ENCODE data around the gene PTGIS. TPM values are rescaled to one million over a fixed set of nuclear protein-coding genes. Genes with fewer than 3 reads are reported as not detected.

The PTGIS gene
- total RNA-seq, 1 donor from 2014 or later: not detected

- Mint-ChIP-seq H3K9me3 (peaks cover 1% of the 10 kb centered on the region), H3K4me3 (no peak overlapping the region), H3K27me3 (no peaks in the 10 kb centered on the region), H3K36me3 (ENCODE audit: low read depth) (no peaks in the 10 kb centered on the region), H3K27ac (no peak overlapping the region), H3K4me1 (peaks cover 12% of the 10 kb centered on the region)
- DNase-seq (no peak), ATAC-seq (ENCODE audit: low read depth) (no peak)
- POLR2A ChIA-PET: no interaction called here
- CTCF ChIA-PET: no interaction called here
- intact Hi-C loops (cut with micrococcal nuclease): no loop called here
- TF ChIP-seq CTCF (IDR thresholded peaks at IDR 0.05): no peak
Measured at GRCh38 chr20:49594931-49595315, 27.0 kb upstream of the PTGIS start.

- Mint-ChIP-seq H3K4me3 (no peak overlapping the region), H3K27ac (no peak overlapping the region), H3K36me3 (ENCODE audit: low read depth) (no peaks in the 10 kb centered on the region), H3K4me1 (peaks cover 12% of the 10 kb centered on the region), H3K27me3 (peaks cover 3% of the 10 kb centered on the region), H3K9me3 (peaks cover 5% of the 10 kb centered on the region)
- DNase-seq (no peak), ATAC-seq (ENCODE audit: low read depth) (no peak)
- ChIA-PET CTCF (no interaction called here), POLR2A (no interaction called here)
- TF ChIP-seq CTCF (IDR thresholded peaks at IDR 0.05): no peak
- intact Hi-C loops (cut with micrococcal nuclease): no loop called here
Measured at GRCh38 chr20:49594143-49594930, 26.4 kb upstream of the PTGIS start.

- Mint-ChIP-seq H3K9me3 (peaks cover 5% of the 10 kb centered on the region), H3K4me1 (peaks cover 12% of the 10 kb centered on the region), H3K27ac (no peak overlapping the region), H3K27me3 (peaks cover 3% of the 10 kb centered on the region), H3K36me3 (ENCODE audit: low read depth) (no peaks in the 10 kb centered on the region), H3K4me3 (no peak overlapping the region)
- ATAC-seq (ENCODE audit: low read depth): no peak
- intact Hi-C loops (cut with micrococcal nuclease): no loop called here
- no peak for TF ChIP-seq CTCF (IDR thresholded peaks at IDR 0.05)
- CTCF ChIA-PET: no interaction called here
- no peak for DNase-seq
- POLR2A ChIA-PET: no interaction called here
Measured at GRCh38 chr20:49593466-49594142, 25.7 kb upstream of the PTGIS start.

- TF ChIP-seq CTCF (IDR thresholded peaks at IDR 0.05): no peak
- Mint-ChIP-seq H3K9me3 (peaks cover 5% of the 10 kb centered on the region), H3K27ac (no peak overlapping the region), H3K4me1 (peaks cover 7% of the 10 kb centered on the region), H3K27me3 (peaks cover 3% of the 10 kb centered on the region), H3K36me3 (ENCODE audit: low read depth) (no peaks in the 10 kb centered on the region), H3K4me3 (no peak overlapping the region)
- DNase-seq: no peak
- no peak for ATAC-seq (ENCODE audit: low read depth)
- intact Hi-C loops (cut with micrococcal nuclease): no loop called here
- CTCF ChIA-PET: no interaction called here
- POLR2A ChIA-PET: no interaction called here
Measured at GRCh38 chr20:49592120-49592519, 24.2 kb upstream of the PTGIS start.

- intact Hi-C loops (cut with micrococcal nuclease): no loop called here
- Mint-ChIP-seq H3K4me3 (no peak overlapping the region), H3K9me3 (peaks cover 5% of the 10 kb centered on the region), H3K36me3 (ENCODE audit: low read depth) (no peaks in the 10 kb centered on the region), H3K4me1 (peaks cover 5% of the 10 kb centered on the region), H3K27me3 (peaks cover 3% of the 10 kb centered on the region), H3K27ac (no peak overlapping the region)
- no peak for ATAC-seq (ENCODE audit: low read depth)
- POLR2A ChIA-PET: no interaction called here
- DNase-seq: no peak
- CTCF ChIA-PET: no interaction called here
- TF ChIP-seq CTCF (IDR thresholded peaks at IDR 0.05): no peak
Measured at GRCh38 chr20:49591217-49591865, 23.4 kb upstream of the PTGIS start.
